ENCODE measurements around the gene PACSIN3. TPM values are rescaled to one million over a fixed set of nuclear protein-coding genes. Genes with fewer than 3 reads are reported as not detected.

Gene PACSIN3
- total and polyA plus RNA-seq, 2 of the 8 experiments (the other 6 are each of a cell fraction or from before 2014, with no cell fraction given): 23.8 to 47.2 TPM

GRCh38 chr11:47213950-47214565 is 27.8 kb upstream of the PACSIN3 start:
- Histone ChIP-seq H4K5ac (ENCODE audit: insufficient read length, low read depth, low read length) (peak overlapping the region; percentile 55), H3K4me1 (replicated peaks in 1 of 4; ENCODE audit: control insufficient read depth in 3 of 4, insufficient read depth in 4 of 4, low read length in 3 of 4) (peaks cover 0 to 10% (median 8%) of the 10 kb centered on the region in 4 experiments; a peak in 6 of 7 replicates), H3K79me1 (ENCODE audit: low read depth, low read length) (no peaks in the 10 kb centered on the region), H3K4me3 (ENCODE audit: extremely low read depth in 1 of 4, insufficient read depth in 2 of 4, low read depth in 3 of 4, low read length in 4 of 4) (peak overlapping the region; percentile 65 to 98 (median 75)), H3K27ac (ENCODE audit: low read depth, low read length) (peak overlapping the region; percentile 86), H3K23me2 (ENCODE audit: low read depth, low read length) (peaks cover 17% of the 10 kb centered on the region), H3K27me3 (replicated peaks in 1 of 4; ENCODE audit: control insufficient read depth in 3 of 4, extremely low read depth in 1 of 4, insufficient read depth in 3 of 4, low read length in 3 of 4) (no peaks in the 10 kb centered on the region), H3K9ac (replicated peaks in 1 of 4; ENCODE audit: extremely low read depth in 1 of 4, low read depth in 3 of 4, low read length in 3 of 4) (peak overlapping the region in 3 of 4 experiments; percentile 66 to 74 (median 67); a peak in 6 of 7 replicates), H4K91ac (replicated peaks; ENCODE audit: insufficient read length, low read length) (peak overlapping the region; percentile 30), H4K8ac (ENCODE audit: extremely low read depth, insufficient read depth, low read length) (peak overlapping the region; percentile 84; the same call in 1 of the 2 replicates), H3K9me3 (ENCODE audit: insufficient read depth in 2 of 2, low read depth in 1 of 2, low read length in 1 of 2) (no peaks in the 10 kb centered on the region), H4K20me1 (replicated peaks in 1 of 2; ENCODE audit: control insufficient read depth in 1 of 2, insufficient read depth in 2 of 2, low read length in 2 of 2) (peaks cover 0 to 3% of the 10 kb centered on the region in 2 experiments), H3K18ac (ENCODE audit: extremely low read depth, low read length) (peak overlapping the region; percentile 71; the same call in 1 of the 2 replicates), H2BK5ac (ENCODE audit: low read depth, low read length) (peak overlapping the region; percentile 60), H3K4me2 (ENCODE audit: insufficient read depth in 1 of 2, low read depth in 2 of 2, low read length in 2 of 2) (peak overlapping the region; percentile 73 to 100), H3K56ac (replicated peaks; ENCODE audit: insufficient read length, low read depth, low read length) (peak overlapping the region; percentile 39), H2BK20ac (ENCODE audit: low read length) (no peak overlapping the region), H3K36me3 (ENCODE audit: control insufficient read depth in 2 of 4, insufficient read depth in 4 of 4, low read length in 3 of 4) (peaks cover 0 to 6% (median 2%) of the 10 kb centered on the region in 4 experiments; a peak in 3 of 8 replicates), H3K4ac (replicated peaks; ENCODE audit: insufficient read length, low read depth, low read length) (no peak overlapping the region), H3K23ac (ENCODE audit: insufficient read length) (no peak overlapping the region), H3K79me2 (ENCODE audit: control insufficient read depth in 1 of 2, insufficient read depth in 2 of 2, low read length in 2 of 2) (peaks cover 6 to 28% of the 10 kb centered on the region in 2 experiments; a peak in 3 of 4 replicates), H2AFZ (ENCODE audit: low read length) (no peak overlapping the region), H2BK15ac (ENCODE audit: low read length) (no peak overlapping the region), H3K14ac (ENCODE audit: insufficient read length) (no peak overlapping the region), H2BK120ac (replicated peaks; ENCODE audit: low read depth, low read length) (no peak overlapping the region), H2BK12ac (ENCODE audit: low read depth, low read length) (0 out of 2 replicates have a peak overlapping the region, but pooled peaks have one; percentile 72), H2AK5ac (ENCODE audit: low read depth, low read length) (no peak overlapping the region)
- peak; percentile 69 to 88 for DNase-seq (ENCODE audit: low read depth in 1 of 2, low spot score in 2 of 2)
- WGBS, 2 experiments (ENCODE audit: extremely low coverage in 1 of 2, insufficient coverage in 1 of 2, insufficient read length in 1 of 2, insufficient replicate concordance in 2 of 2, low coverage in 1 of 2, low lambda C conversion rate in 2 of 2, missing lambda C conversion rate in 1 of 2): 11% methylated on average over 20 of the region's 20 CpGs; no CpG with 5 or more reads in 1 of the 2 experiments
- FAIRE-seq: no peak
- CTCF ChIA-PET (ENCODE audit: partially characterized antibody): interaction anchor here (0.7 to 21.5 kb wide), 10 partner anchors 17 to 389 kb away, joined by 3 to 247 read pairs (median 4); partner anchors contain the start of genes ARFGAP2 and PACSIN3
- POLR2A ChIA-PET (ENCODE audit: partially characterized antibody): interaction anchor here (0.6 to 3.3 kb wide), 31 partner anchors 10 to 369 kb away, joined by 3 to 49 read pairs (median 7); partner anchors contain the start of genes ACP2, CKAP5, NR1H3 and PACSIN3
- TF ChIP-seq SIRT6 (IDR thresholded peaks at IDR 0.05; ENCODE audit: low read length): no peak
- TF ChIP-seq E2F6 (IDR thresholded peaks at IDR 0.05): peak; percentile 37; the same call in 1 of the 2 replicates
- no peak for TF ChIP-seq SRF (IDR thresholded peaks at IDR 0.05; ENCODE audit: low read depth, low read length)
- TF ChIP-seq CEBPB (IDR thresholded peaks at IDR 0.05; ENCODE audit: low read depth, low read length): 0 out of 2 replicates have a peak, but pooled peaks have one; percentile 6
- no peak for TF ChIP-seq HDAC2 (IDR thresholded peaks at IDR 0.05; ENCODE audit: borderline replicate concordance in 1 of 2, low read depth in 2 of 2, low read length in 2 of 2)
- no peak for TF ChIP-seq BCL11A (IDR thresholded peaks at IDR 0.05; ENCODE audit: low read depth in 2 of 2, low read length in 2 of 2)
- TF ChIP-seq TAF7 (optimal IDR thresholded peaks at IDR 0.05; ENCODE audit: borderline replicate concordance, low read depth, low read length): peak; percentile 15
- TF ChIP-seq KDM5A (IDR thresholded peaks at IDR 0.05; ENCODE audit: low read length): no peak
- TF ChIP-seq FOSL1 (IDR thresholded peaks at IDR 0.05; ENCODE audit: insufficient read depth, low read depth, low read length): no peak
- TF ChIP-seq NRF1 (IDR thresholded peaks at IDR 0.05; ENCODE audit: low read depth, low read length): no peak
- no peak for TF ChIP-seq ASH2L (IDR thresholded peaks at IDR 0.05; ENCODE audit: low read length)
